HG03135 (cell line): ENCODE results near the gene DGKZ.
A peak's percentile ranks its signal among the peaks of the same experiment; 100 is the strongest.
"Not testable (repeated sequence)": the region's sequence is repeated elsewhere in the genome, so short reads cannot be mapped to it uniquely, and the experiment has no call there.

Experiments
- ATAC-seq: cut with Tn5 transposase; IDR thresholded peaks from one replicate; pipeline ENCODE4 v1.9.1; 2021; ENCODE audit warnings: mild to moderate bottlenecking, moderate library complexity; ENCODE audit not compliant: unreplicated experiment

Gene DGKZ, protein sequence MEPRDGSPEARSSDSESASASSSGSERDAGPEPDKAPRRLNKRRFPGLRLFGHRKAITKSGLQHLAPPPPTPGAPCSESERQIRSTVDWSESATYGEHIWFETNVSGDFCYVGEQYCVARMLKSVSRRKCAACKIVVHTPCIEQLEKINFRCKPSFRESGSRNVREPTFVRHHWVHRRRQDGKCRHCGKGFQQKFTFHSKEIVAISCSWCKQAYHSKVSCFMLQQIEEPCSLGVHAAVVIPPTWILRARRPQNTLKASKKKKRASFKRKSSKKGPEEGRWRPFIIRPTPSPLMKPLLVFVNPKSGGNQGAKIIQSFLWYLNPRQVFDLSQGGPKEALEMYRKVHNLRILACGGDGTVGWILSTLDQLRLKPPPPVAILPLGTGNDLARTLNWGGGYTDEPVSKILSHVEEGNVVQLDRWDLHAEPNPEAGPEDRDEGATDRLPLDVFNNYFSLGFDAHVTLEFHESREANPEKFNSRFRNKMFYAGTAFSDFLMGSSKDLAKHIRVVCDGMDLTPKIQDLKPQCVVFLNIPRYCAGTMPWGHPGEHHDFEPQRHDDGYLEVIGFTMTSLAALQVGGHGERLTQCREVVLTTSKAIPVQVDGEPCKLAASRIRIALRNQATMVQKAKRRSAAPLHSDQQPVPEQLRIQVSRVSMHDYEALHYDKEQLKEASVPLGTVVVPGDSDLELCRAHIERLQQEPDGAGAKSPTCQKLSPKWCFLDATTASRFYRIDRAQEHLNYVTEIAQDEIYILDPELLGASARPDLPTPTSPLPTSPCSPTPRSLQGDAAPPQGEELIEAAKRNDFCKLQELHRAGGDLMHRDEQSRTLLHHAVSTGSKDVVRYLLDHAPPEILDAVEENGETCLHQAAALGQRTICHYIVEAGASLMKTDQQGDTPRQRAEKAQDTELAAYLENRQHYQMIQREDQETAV

DNA sequence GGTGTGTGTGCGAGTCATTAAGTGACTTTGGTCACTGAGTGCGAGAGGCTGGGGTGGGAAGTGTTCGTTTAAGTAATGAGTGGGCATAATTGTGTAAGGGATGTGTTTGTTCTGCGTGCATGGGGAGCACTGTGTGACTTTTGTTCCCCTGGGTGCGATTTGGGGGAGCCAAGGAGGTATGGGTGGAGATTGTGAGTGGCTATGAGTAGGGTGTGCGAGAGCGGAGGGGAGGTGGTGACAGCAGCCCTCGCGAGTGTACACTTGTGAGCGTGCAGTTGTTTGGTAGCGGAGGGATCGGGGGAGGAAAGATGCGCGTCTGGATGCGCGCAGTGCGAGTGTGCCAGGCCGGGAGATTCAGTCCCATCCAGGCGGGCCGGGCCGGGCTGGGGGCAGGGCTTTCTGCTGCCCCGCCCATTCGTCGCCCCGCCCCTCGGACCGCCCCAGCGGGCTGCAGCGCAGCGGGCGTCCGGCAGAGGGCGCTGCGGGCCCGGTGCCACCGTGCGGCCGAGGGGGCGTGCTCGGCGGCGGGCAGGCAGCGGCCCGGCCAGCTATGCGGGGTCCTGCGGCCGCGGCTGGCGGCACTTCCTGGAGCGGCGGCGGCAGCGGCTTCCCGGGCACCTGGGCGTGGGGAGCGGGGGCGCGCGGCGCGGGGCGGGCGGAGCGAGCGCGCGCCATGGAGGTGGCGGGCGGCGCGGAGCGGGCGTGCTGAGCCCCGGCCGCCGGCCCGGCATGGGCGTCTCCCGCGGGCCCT lies at the start of gene DGKZ:
Gene DGKZ (plus strand): TSS at position 578 of the 751 bp plus-strand sequence. CDS start 197 bp downstream, outside the sequence.
- ATAC-seq = peak; percentile 57

GRCh38 chr11:46298699-46299433 lies 48.4 kb upstream of the DGKZ start:
- ATAC-seq = no peak

DNA sequence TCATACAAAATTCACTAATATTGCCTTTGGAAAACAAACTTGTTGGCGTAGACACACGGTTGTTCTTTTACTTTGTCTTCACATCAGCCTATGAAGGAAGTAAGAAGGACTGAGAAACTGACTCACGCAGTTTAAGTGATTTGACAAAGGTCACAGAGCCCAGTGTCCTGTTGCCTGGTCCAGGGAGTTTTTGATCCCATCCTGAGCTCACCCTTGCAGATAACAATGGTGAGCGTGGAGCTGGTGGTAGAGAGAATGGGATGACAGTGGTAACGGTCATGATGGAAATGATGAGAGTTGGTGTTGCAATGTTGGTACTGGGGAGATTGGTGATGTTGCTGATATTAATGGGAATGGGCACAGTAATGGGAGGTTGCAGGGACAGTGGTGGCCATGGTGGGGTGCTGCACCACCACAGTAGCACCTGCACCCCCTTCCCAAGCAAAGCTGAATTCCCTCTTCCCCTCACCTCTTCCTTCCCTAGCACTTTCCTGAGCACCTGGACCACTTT lies 47.8 kb upstream of the DGKZ start:
- ATAC-seq = no peak

GRCh38 chr11:46300270-46300669 lies 47.0 kb upstream of the DGKZ start:
- no peak for ATAC-seq

DNA sequence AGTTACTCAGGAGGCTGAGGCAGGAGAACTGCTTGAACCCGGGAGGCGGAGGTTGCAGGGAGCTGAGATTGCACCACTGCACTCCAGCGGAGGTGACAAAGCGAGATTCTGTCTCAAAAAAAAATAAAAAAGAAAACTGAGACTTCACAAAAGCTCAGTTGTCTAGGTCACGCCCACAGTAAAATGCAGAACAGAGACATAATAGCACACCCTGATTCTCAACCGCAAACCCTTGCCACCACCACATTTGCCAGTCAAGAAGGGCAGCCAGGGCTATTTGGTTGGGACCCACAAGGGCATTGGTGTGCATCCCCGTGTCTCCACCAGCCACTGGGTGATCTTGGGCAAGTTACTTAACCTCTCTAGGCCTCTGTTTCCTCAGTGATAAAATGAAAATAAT lies 44.4 kb upstream of the DGKZ start:
- ATAC-seq = no peak

DNA sequence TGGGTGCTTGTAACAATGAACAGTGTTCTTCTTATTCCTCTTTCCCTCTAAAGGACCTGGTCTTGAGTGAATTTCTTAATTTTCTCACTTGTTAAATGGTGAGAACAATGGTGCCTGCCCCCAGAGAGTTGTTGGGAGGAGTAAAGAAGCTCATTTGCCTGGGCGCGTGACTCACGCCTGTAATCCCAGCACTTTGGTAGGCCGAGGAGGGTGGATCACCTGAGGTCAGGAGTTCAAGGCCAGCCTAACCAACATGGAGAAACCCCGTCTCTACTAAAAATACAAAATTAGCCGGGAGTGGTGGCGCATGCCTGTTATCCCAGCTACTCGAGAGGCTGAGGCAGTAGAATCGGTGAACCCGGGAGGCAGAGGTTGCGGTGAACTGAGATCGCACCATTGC lies 43.2 kb upstream of the DGKZ start:
- ATAC-seq = not testable (repeated sequence)

DNA sequence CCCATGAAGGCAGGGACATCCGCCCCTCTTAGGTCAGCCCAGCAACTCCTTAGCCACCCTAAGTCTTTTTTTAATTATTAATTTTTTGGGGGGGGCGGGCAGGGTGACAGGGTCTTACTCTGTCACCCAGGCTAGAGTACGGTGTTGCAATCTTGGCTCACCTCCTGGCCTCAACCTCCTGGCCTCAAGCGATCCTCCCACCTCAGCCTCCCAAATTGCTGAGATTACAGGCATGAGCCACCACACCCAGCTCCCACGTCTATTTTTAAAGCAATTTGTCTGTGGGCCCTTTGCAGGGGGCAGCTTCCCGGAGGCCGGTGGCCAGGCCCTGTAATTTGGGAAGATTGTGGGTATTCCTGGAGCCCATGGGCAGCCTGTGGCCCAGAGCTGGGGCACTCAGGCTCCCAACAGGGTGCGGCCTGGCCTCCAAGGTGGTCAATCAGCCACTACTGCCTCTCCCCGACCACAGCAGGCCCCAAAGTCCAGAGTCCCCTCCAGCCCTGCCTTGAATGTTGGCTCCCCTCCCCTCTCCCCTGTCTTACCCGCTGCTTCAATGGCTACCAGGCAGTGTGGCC lies 42.6 kb upstream of the DGKZ start:
- ATAC-seq = no peak

DNA sequence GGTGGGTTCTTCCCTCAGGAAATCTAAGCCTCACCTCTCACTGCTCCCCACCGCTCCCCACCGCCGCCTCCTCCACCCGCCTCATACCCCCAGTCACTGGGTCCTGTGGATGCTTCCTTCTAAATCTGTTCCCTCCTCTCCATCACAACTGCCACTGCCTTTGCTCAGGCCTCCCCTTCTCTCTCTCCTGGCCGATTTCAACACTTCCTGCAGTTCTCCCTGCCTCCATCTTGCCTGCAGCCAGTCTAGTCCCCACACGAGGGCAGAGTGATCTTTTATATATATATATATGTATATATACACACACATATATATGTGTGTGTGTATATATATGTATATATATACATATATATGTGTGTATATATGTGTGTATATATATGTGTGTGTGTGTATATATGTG lies 42.0 kb upstream of the DGKZ start:
- no peak for ATAC-seq

GRCh38 chr11:46306296-46306853 lies 40.9 kb upstream of the DGKZ start:
- no peak for ATAC-seq

DNA sequence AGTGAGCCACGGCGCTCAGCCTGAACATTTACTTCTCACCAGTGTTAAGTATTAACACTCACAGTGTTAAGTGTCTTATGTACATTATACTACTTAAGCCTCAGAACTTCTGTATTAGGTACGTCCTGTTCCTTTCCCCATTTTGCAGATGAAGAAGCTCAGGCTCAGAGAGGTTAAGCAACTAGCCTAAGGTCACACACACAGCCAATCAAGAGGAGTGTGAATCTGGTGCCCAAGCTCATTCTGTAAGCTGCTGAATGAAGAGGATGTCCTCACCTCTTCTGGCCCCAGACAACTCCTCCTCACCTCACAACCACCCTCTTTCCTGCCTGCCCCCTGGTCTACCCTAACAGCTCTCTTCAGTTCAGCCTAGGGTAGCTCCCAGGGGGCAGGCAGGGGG lies 39.9 kb upstream of the DGKZ start:
- ATAC-seq = no peak

DNA sequence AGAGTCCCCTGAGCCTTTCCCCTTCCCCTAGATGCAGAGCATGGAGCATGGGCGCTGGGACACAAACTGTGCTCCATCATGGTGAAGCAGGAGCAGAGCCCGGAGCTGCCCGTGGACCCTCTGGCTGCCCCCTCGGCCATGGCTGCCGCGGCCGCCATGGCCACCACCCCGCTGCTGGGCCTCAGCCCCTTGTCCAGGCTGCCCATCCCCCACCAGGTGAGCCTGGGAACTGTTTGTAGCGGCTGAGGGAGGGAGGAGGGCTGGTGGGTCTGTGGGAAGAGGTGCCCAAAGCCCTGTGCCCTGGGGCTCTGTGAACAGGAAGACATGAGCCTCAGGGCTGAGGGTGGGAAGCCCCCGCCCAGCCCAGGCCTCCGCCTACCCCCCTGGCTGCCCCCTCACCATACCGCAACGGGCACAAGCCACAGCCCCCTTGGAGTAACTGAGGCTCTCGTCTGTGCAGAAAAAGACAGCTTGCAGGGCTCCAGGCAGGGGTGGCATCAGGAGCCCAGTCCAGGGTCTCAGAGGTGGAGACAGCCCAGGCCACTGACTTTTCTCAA lies 39.4 kb upstream of the DGKZ start:
- no peak for ATAC-seq

DNA sequence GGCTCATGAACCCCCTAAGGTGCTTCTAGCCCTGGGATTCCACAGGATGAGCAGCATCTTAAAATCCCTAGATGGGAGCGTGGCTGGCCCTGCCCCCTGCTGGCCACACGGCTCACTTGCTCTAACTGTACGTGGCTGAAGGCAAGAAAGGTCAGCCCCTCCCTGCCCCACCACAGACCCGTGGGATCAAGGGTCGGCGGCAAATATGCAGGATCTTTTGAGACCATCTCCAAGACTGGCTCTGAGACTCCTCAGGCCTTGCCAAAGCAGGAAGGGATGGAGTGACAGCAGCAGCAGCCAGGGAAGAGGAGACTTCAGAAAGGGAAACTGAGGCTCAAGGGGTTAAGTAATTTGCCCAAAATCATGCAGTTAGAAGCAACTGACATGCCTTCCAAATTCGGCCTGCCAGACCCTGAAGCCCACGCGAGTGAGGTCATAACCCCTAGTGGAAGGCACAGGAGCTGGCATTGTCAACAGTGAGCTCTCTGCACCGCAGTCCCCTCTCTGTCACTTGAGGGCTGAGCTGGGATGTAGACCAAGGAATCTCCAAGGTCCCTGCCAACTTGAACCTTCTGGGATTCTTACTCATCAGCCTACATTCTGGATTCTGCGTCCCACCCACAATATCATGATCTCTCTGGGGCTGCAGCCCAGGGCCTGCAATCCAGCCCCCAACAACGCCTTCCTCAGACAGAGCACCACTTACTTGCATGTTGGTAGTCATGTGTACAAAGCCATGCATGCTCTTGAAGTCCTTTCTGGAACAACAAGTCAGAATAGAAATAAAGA lies 38.4 kb upstream of the DGKZ start:
- ATAC-seq = no peak

GRCh38 chr11:46309814-46310259 lies 37.4 kb upstream of the DGKZ start:
- no peak for ATAC-seq

GRCh38 chr11:46315033-46315738 lies 32.1 kb upstream of the DGKZ start:
- no peak for ATAC-seq

DNA sequence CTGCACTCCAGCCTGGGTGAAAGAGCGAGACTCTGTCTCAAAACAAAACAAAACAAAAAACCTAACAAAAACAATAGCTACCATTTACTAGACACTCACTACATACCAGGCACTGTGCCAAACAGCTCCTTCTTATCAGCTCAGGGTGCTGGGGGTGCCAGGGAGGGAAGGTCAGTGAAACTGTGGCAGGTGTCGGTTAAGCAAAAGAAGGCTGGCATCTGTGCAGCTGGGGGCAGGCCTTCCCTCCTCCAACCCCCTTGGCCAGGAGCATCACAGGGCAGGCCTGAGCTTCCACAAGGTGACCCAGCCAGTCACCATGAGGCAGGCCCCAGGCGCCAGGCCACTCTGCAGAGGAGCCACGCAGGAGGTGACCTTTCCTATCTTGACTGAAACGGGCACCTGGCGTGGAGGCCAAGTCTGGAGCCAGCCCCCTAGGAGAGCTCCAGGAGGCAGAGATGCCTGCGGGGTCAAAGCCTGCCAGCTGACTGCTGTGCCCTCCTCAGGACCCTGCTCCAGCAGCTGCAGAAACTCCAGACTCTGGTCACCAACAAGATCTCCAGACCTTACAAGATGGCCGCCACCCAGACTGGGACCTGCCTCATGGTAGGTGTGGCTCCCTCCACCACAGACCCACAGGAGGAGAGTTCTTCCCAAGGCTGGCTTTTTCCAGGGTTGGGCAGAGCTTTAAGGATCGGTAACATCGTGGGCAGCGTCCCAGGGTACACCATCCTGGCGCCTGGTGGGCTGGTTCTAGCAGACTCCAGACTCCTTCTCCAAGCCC lies 31.3 kb upstream of the DGKZ start:
- no peak for ATAC-seq

DNA sequence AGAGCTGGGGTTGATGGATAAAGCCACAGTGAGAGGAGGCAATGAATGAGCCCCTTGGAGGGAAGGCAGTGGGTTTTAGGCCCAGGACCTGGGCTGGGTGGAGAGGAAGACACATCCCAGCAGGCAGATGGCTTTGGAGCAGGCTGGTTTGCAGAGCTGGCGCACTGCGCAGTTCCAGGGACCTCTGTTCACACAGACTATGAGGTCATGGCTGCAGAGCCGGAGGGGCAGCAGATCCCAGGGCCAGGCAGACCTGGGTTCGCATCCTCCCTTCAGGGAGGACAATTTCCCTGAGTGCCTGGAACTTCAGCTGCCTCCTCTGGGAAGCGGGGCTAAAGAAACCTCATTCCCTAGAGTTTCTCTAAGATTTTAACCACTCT lies 28.2 kb upstream of the DGKZ start:
- no peak for ATAC-seq

DNA sequence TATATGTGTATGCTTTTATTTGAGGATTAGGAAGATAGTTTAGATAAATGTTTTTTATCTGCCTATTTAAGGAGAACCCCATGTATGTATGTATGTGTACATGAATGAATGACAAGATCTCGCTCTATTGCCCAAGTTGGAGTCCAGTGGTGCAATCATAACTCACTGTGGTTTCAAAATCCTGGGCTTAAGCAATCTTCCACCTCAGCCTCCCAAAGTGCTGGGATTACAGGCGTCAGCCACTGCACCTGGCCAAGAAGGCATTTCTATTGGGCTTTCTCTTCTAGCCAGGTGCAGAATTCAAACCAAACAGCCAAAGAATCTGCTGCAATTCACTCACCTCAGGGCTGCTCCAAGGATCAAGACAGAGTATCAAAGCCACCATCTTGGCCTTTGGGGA lies 25.5 kb upstream of the DGKZ start:
- ATAC-seq = no peak
